Type B pancreatic cell (in vitro differentiated cells): Measurements from ENCODE around the gene IFNE. TPM values are rescaled to one million over a fixed set of nuclear protein-coding genes. Genes with fewer than 3 reads are reported as not detected.

Experiments used
- DNase-seq: peaks from one replicate; pipeline ENCODE4 v3.0.0; 2021; ENCODE audit warnings: mixed read lengths; ENCODE audit not compliant: unreplicated experiment; ENCODE audit errors: extremely low spot score
- H3K27ac Mint-ChIP-seq: 2 replicates; pipeline ENCODE4 v1.8.0; 2021; ENCODE audit warnings: mild to moderate bottlenecking, mixed read lengths
- H3K27me3 Mint-ChIP-seq: 2 replicates; pipeline ENCODE4 v1.8.0; 2021; ENCODE audit warnings: mixed read lengths
- H3K36me3 Mint-ChIP-seq: 2 replicates; pipeline ENCODE4 v1.8.0; 2021; ENCODE audit warnings: mixed read lengths
- H3K4me1 Mint-ChIP-seq: one replicate; pipeline ENCODE4 v1.8.0; 2021; ENCODE audit warnings: mixed read lengths; ENCODE audit not compliant: unreplicated experiment
- H3K4me3 Mint-ChIP-seq: 2 replicates; pipeline ENCODE4 v1.8.0; 2021; ENCODE audit warnings: mild to moderate bottlenecking, mixed read lengths
- H3K9me3 Mint-ChIP-seq: 2 replicates; pipeline ENCODE4 v1.8.0; 2021; ENCODE audit warnings: mixed read lengths
- CTCF ChIP-seq: fragments of 200-600 bp; sonication (generic); conservative IDR thresholded peaks from 2 replicates; pipeline ENCODE4 v1.5.0; 2021; ENCODE audit warnings: antibody characterized with exemption, mild to moderate bottlenecking
- total RNA-seq: library from RNA; stranded (reverse); gene quantifications from 2 replicates; pipeline ENCODE4 v1.2.1, GENCODE V29; 2021; ENCODE audit warnings: low replicate concordance

The IFNE gene
- total RNA-seq, 1 donor from 2014 or later: 0.75 TPM

GRCh38 chr9:21491756-21492155, 9.6 kb upstream of the IFNE start:
- Mint-ChIP-seq H3K4me3 (no peak overlapping the region), H3K27ac (no peak overlapping the region), H3K9me3 (no peaks in the 10 kb centered on the region), H3K27me3 (no peaks in the 10 kb centered on the region), H3K36me3 (no peaks in the 10 kb centered on the region), H3K4me1 (no peaks in the 10 kb centered on the region)
- no peak for DNase-seq
- no peak for TF ChIP-seq CTCF

GRCh38 chr9:21481470-21482056, 550 bp downstream of the IFNE start:
- no peak for DNase-seq
- H3K27ac Mint-ChIP-seq: no peak overlapping the region
- H3K4me1 Mint-ChIP-seq: no peaks in the 10 kb centered on the region
- no peaks in the 10 kb centered on the region for H3K27me3 Mint-ChIP-seq
- no peak for TF ChIP-seq CTCF
- H3K9me3 Mint-ChIP-seq: no peaks in the 10 kb centered on the region
- H3K4me3 Mint-ChIP-seq: no peak overlapping the region
- no peaks in the 10 kb centered on the region for H3K36me3 Mint-ChIP-seq

GRCh38 chr9:21479152-21479702, 2.9 kb downstream of the IFNE start:
- H3K27me3 Mint-ChIP-seq: no peaks in the 10 kb centered on the region
- H3K4me1 Mint-ChIP-seq: no peaks in the 10 kb centered on the region
- H3K9me3 Mint-ChIP-seq: no peaks in the 10 kb centered on the region
- H3K27ac Mint-ChIP-seq: no peak overlapping the region
- no peak for TF ChIP-seq CTCF
- H3K36me3 Mint-ChIP-seq: no peaks in the 10 kb centered on the region
- DNase-seq: no peak
- no peak overlapping the region for H3K4me3 Mint-ChIP-seq

GRCh38 chr9:21477466-21477865, 4.6 kb downstream of the IFNE start:
- no peaks in the 10 kb centered on the region for H3K27me3 Mint-ChIP-seq
- H3K36me3 Mint-ChIP-seq: no peaks in the 10 kb centered on the region
- no peaks in the 10 kb centered on the region for H3K9me3 Mint-ChIP-seq
- H3K4me3 Mint-ChIP-seq: no peak overlapping the region
- TF ChIP-seq CTCF: no peak
- H3K4me1 Mint-ChIP-seq: no peaks in the 10 kb centered on the region
- no peak for DNase-seq
- H3K27ac Mint-ChIP-seq: no peak overlapping the region

GRCh38 chr9:21473236-21473635, 8.9 kb downstream of the IFNE start:
- no peaks in the 10 kb centered on the region for H3K27me3 Mint-ChIP-seq
- H3K36me3 Mint-ChIP-seq: no peaks in the 10 kb centered on the region
- H3K9me3 Mint-ChIP-seq: no peaks in the 10 kb centered on the region
- no peak overlapping the region for H3K4me3 Mint-ChIP-seq
- peak; percentile 18 for TF ChIP-seq CTCF
- no peak for DNase-seq
- H3K4me1 Mint-ChIP-seq: no peaks in the 10 kb centered on the region
- no peak overlapping the region for H3K27ac Mint-ChIP-seq
